ENCODE measurements around the gene QKI. TPM values are rescaled to one million over a fixed set of nuclear protein-coding genes. Genes with fewer than 3 reads are reported as not detected.
"Not testable (repeated sequence)": the region's sequence is repeated elsewhere in the genome, so short reads cannot be mapped to it uniquely, and the experiment has no call there.

The QKI gene
- total RNA-seq, 1 experiment from 2014 or later = 134 TPM

- H3K4me1 ChIP-seq = no peaks in the 10 kb centered on the region
- no TSS peak for BruUV-seq (replicated peaks)
- H3K4me1 Mint-ChIP-seq (ENCODE audit: low read depth, unreplicated experiment) = peaks cover 5% of the 10 kb centered on the region
- no peak overlapping the region for H3K4me3 Mint-ChIP-seq (ENCODE audit: unreplicated experiment)
- H3K36me3 ChIP-seq (ENCODE audit: control insufficient read depth, insufficient read depth, low read length) = no peaks in the 10 kb centered on the region
- H3K36me3 Mint-ChIP-seq (ENCODE audit: insufficient read depth, unreplicated experiment) = peaks cover 38% of the 10 kb centered on the region
- CTCF ChIA-PET = no interaction called here
- TF ChIP-seq, protein P1, sequence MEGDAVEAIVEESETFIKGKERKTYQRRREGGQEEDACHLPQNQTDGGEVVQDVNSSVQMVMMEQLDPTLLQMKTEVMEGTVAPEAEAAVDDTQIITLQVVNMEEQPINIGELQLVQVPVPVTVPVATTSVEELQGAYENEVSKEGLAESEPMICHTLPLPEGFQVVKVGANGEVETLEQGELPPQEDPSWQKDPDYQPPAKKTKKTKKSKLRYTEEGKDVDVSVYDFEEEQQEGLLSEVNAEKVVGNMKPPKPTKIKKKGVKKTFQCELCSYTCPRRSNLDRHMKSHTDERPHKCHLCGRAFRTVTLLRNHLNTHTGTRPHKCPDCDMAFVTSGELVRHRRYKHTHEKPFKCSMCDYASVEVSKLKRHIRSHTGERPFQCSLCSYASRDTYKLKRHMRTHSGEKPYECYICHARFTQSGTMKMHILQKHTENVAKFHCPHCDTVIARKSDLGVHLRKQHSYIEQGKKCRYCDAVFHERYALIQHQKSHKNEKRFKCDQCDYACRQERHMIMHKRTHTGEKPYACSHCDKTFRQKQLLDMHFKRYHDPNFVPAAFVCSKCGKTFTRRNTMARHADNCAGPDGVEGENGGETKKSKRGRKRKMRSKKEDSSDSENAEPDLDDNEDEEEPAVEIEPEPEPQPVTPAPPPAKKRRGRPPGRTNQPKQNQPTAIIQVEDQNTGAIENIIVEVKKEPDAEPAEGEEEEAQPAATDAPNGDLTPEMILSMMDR (IDR thresholded peaks at IDR 0.05; ENCODE audit: insufficient read depth in 1 of 2, low read depth in 1 of 2, low read length in 1 of 2, severe bottlenecking in 1 of 2, unreplicated experiment in 1 of 2) = no peak
- DNase-seq = no peak
- no peaks in the 10 kb centered on the region for H3K27me3 ChIP-seq (replicated peaks; ENCODE audit: control insufficient read depth, insufficient read depth, low read length)
- H3K27ac Mint-ChIP-seq (ENCODE audit: unreplicated experiment) = no peak overlapping the region
- peaks cover 9% of the 10 kb centered on the region for H3K9me3 ChIP-seq
- no peak overlapping the region for H3K4me3 ChIP-seq (ENCODE audit: low read depth, low read length)
- intact Hi-C loops (cut with micrococcal nuclease; ENCODE audit: unreplicated experiment) = no loop called here
- no peaks in the 10 kb centered on the region for H3K27me3 Mint-ChIP-seq (ENCODE audit: insufficient read depth, unreplicated experiment)
- POLR2A ChIA-PET = no interaction called here
- peaks cover 20% of the 10 kb centered on the region for H3K9me3 Mint-ChIP-seq (ENCODE audit: unreplicated experiment)
These were observed 60.1 kb downstream of the QKI start for GRCh38 chr6:163474581-163474980.

- BruUV-seq (replicated peaks); H3K27me3 ChIP-seq (replicated peaks; ENCODE audit: control insufficient read depth, insufficient read depth, low read length); H3K4me3 Mint-ChIP-seq (ENCODE audit: unreplicated experiment); POLR2A ChIA-PET; H3K9me3 Mint-ChIP-seq (ENCODE audit: unreplicated experiment); H3K27me3 Mint-ChIP-seq (ENCODE audit: insufficient read depth, unreplicated experiment); H3K4me3 ChIP-seq (ENCODE audit: low read depth, low read length); intact Hi-C loops (cut with micrococcal nuclease; ENCODE audit: unreplicated experiment); H3K4me1 Mint-ChIP-seq (ENCODE audit: low read depth, unreplicated experiment); CTCF ChIA-PET; DNase-seq; H3K36me3 ChIP-seq (ENCODE audit: control insufficient read depth, insufficient read depth, low read length); H3K4me1 ChIP-seq; H3K27ac Mint-ChIP-seq (ENCODE audit: unreplicated experiment); H3K9me3 ChIP-seq: not testable (repeated sequence)
- H3K36me3 Mint-ChIP-seq (ENCODE audit: insufficient read depth, unreplicated experiment) = peaks cover 28% of the 10 kb centered on the region
These were observed 62.4 kb downstream of the QKI start for GRCh38 chr6:163476946-163477345.

GRCh38 chr6:163483107-163483506 is 68.6 kb downstream of the QKI start:
- intact Hi-C loops (cut with micrococcal nuclease; ENCODE audit: unreplicated experiment) = no loop called here
- Mint-ChIP-seq H3K4me3 (ENCODE audit: unreplicated experiment) (no peak overlapping the region), H3K4me1 (ENCODE audit: low read depth, unreplicated experiment) (peaks cover 6% of the 10 kb centered on the region), H3K36me3 (ENCODE audit: insufficient read depth, unreplicated experiment) (peaks cover 13% of the 10 kb centered on the region), H3K27me3 (ENCODE audit: insufficient read depth, unreplicated experiment) (no peaks in the 10 kb centered on the region), H3K9me3 (ENCODE audit: unreplicated experiment) (no peaks in the 10 kb centered on the region), H3K27ac (ENCODE audit: unreplicated experiment) (no peak overlapping the region)
- DNase-seq = no peak
- ChIA-PET CTCF (no interaction called here), POLR2A (no interaction called here)
- no TSS peak for BruUV-seq (replicated peaks)
- TF ChIP-seq, protein P1 (IDR thresholded peaks at IDR 0.05; ENCODE audit: insufficient read depth in 1 of 2, low read depth in 1 of 2, low read length in 1 of 2, severe bottlenecking in 1 of 2, unreplicated experiment in 1 of 2) = no peak
- no peaks in the 10 kb centered on the region for H3K27me3 ChIP-seq (replicated peaks; ENCODE audit: control insufficient read depth, insufficient read depth, low read length)
- no peaks in the 10 kb centered on the region for H3K4me1 ChIP-seq
- no peaks in the 10 kb centered on the region for H3K36me3 ChIP-seq (ENCODE audit: control insufficient read depth, insufficient read depth, low read length)
- H3K9me3 ChIP-seq = no peaks in the 10 kb centered on the region
- H3K4me3 ChIP-seq (ENCODE audit: low read depth, low read length) = no peak overlapping the region

GRCh38 chr6:163485388-163485851 is 70.9 kb downstream of the QKI start:
- H3K9me3 ChIP-seq = no peaks in the 10 kb centered on the region
- TF ChIP-seq, protein P1 (IDR thresholded peaks at IDR 0.05; ENCODE audit: insufficient read depth in 1 of 2, low read depth in 1 of 2, low read length in 1 of 2, severe bottlenecking in 1 of 2, unreplicated experiment in 1 of 2) = no peak
- no peaks in the 10 kb centered on the region for H3K4me1 ChIP-seq
- intact Hi-C loops (cut with micrococcal nuclease; ENCODE audit: unreplicated experiment) = no loop called here
- no peak for DNase-seq
- Mint-ChIP-seq H3K27ac (ENCODE audit: unreplicated experiment) (no peak overlapping the region), H3K9me3 (ENCODE audit: unreplicated experiment) (no peaks in the 10 kb centered on the region), H3K4me3 (ENCODE audit: unreplicated experiment) (no peak overlapping the region), H3K36me3 (ENCODE audit: insufficient read depth, unreplicated experiment) (peaks cover 7% of the 10 kb centered on the region), H3K27me3 (ENCODE audit: insufficient read depth, unreplicated experiment) (no peaks in the 10 kb centered on the region), H3K4me1 (ENCODE audit: low read depth, unreplicated experiment) (peaks cover 12% of the 10 kb centered on the region)
- ChIA-PET POLR2A (no interaction called here), CTCF (no interaction called here)
- no TSS peak for BruUV-seq (replicated peaks)
- H3K4me3 ChIP-seq (ENCODE audit: low read depth, low read length) = no peak overlapping the region
- H3K36me3 ChIP-seq (ENCODE audit: control insufficient read depth, insufficient read depth, low read length) = no peaks in the 10 kb centered on the region
- H3K27me3 ChIP-seq (replicated peaks; ENCODE audit: control insufficient read depth, insufficient read depth, low read length) = no peaks in the 10 kb centered on the region

Data from Caco-2 (cell line).